HEK293T (cell line): Measurements from ENCODE around the gene KCTD10.

ENCODE experiments used
- CTCF ChIA-PET: fragments of 350-600 bp; formaldehyde crosslinking; extraction: SDS; loops from one replicate; lab custom pipeline; 2021; ENCODE audit warnings: antibody characterized with exemption, inconsistent platforms; lab: Yijun Ruan, JAX
- POLR2A ChIA-PET: fragments of 350-600 bp; formaldehyde crosslinking; extraction: SDS; loops from one replicate; lab custom pipeline; 2020; ENCODE audit warnings: antibody characterized with exemption, inconsistent platforms; lab: Yijun Ruan, JAX
- DNase-seq: peaks from one replicate; pipeline ENCODE4 v3.0.0; 2012; ENCODE audit warnings: mixed read lengths; ENCODE audit errors: extremely low spot score
- ARNT ChIP-seq: fragments of 450-650 bp; IDR thresholded peaks from 2 replicates; pipeline ENCODE4 v1.6.1; 2017; ENCODE audit warnings: mild to moderate bottlenecking
- BHLHE40 ChIP-seq: fragments of 450-650 bp; IDR thresholded peaks from 2 replicates; pipeline ENCODE4 v1.6.1; 2016; ENCODE audit warnings: mild to moderate bottlenecking, moderate library complexity, borderline replicate concordance
- CTBP1 ChIP-seq: fragments of 450-650 bp; IDR thresholded peaks from 2 replicates; pipeline ENCODE4 v1.6.1; 2016; ENCODE audit warnings: borderline replicate concordance
- ELF4 ChIP-seq: fragments of 450-650 bp; IDR thresholded peaks from 2 replicates; pipeline ENCODE4 v1.6.1; 2017; ENCODE audit warnings: antibody characterized with exemption
- FOXA1 ChIP-seq: fragments of 450-650 bp; IDR thresholded peaks from 2 replicates; pipeline ENCODE4 v1.6.1; 2016; ENCODE audit warnings: mild to moderate bottlenecking
- FOXK2 ChIP-seq: fragments of 450-650 bp; IDR thresholded peaks from 2 replicates; pipeline ENCODE4 v1.6.1; 2016; ENCODE audit warnings: mild to moderate bottlenecking
- FOXM1 ChIP-seq: fragments of 450-650 bp; IDR thresholded peaks from 2 replicates; pipeline ENCODE4 v1.6.1; 2017; ENCODE audit warnings: mild to moderate bottlenecking, borderline replicate concordance
- HDGF ChIP-seq: fragments of 450-650 bp; IDR thresholded peaks from 2 replicates; pipeline ENCODE4 v1.6.1; 2017; ENCODE audit warnings: antibody characterized with exemption, borderline replicate concordance
- L3MBTL2 ChIP-seq: fragments of 450-650 bp; conservative IDR thresholded peaks from 2 replicates; pipeline ENCODE4 v1.6.1; 2016; ENCODE audit warnings: mild to moderate bottlenecking
- LEF1 ChIP-seq: fragments of 450-650 bp; IDR thresholded peaks from 2 replicates; pipeline ENCODE4 v1.6.1; 2017; ENCODE audit warnings: mild to moderate bottlenecking, borderline replicate concordance
- NFRKB ChIP-seq: fragments of 450-650 bp; IDR thresholded peaks from 2 replicates; pipeline ENCODE4 v1.6.1; 2016; ENCODE audit warnings: mild to moderate bottlenecking, moderate library complexity
- PKNOX1 ChIP-seq: fragments of 450-650 bp; IDR thresholded peaks from 2 replicates; pipeline ENCODE4 v1.6.1; 2016
- SP1 ChIP-seq: fragments of 450-650 bp; IDR thresholded peaks from 2 replicates; pipeline ENCODE4 v1.6.1; 2017
- SUZ12 ChIP-seq: fragments of 450-650 bp; IDR thresholded peaks from 2 replicates; pipeline ENCODE4 v1.6.1; 2016; ENCODE audit warnings: mild to moderate bottlenecking
- TARDBP ChIP-seq: fragments of 450-650 bp; IDR thresholded peaks from 2 replicates; pipeline ENCODE4 v1.6.1; 2016
- ZNF384 ChIP-seq: fragments of 450-650 bp; IDR thresholded peaks from 2 replicates; pipeline ENCODE4 v1.6.1; 2016

Gene KCTD10

GRCh38 chr12:109449845-109450532 is 27.1 kb downstream of the KCTD10 start:
- DNase-seq, result no peak
- CTCF ChIA-PET, result interaction anchor here (1.3 kb wide), 1 partner anchor 22 kb away, joined by 5 read pairs; no protein-coding TSS in a partner anchor

GRCh38 chr12:109448707-109449390 is 28.3 kb downstream of the KCTD10 start:
- no peak for DNase-seq
- TF ChIP-seq NFRKB (no peak), SUZ12 (no peak), FOXA1 (no peak), L3MBTL2 (no peak), BHLHE40 (no peak), CTBP1 (no peak), LEF1 (no peak), SP1 (no peak), ARNT (no peak), ZNF384 (no peak), ELF4 (no peak), HDGF (no peak), FOXK2 (no peak), PKNOX1 (no peak), TARDBP (no peak), FOXM1 (no peak)
- CTCF ChIA-PET, result no interaction called here
- POLR2A ChIA-PET, result interaction anchor here (0.6 kb wide), 1 partner anchor 1406 kb away, joined by 4 read pairs; no protein-coding TSS in a partner anchor

More at GRCh38 chr12:109449845-109450532, 27.1 kb downstream of the KCTD10 start:
- TF ChIP-seq HDGF, result no peak
- no peak for TF ChIP-seq NFRKB
- no peak for TF ChIP-seq FOXK2
- no peak for TF ChIP-seq LEF1
- TF ChIP-seq SUZ12, result no peak
- TF ChIP-seq ARNT, result no peak
- no peak for TF ChIP-seq BHLHE40
- no peak for TF ChIP-seq CTBP1
- no peak for TF ChIP-seq SP1
- no peak for TF ChIP-seq ELF4
- no peak for TF ChIP-seq FOXM1
- TF ChIP-seq PKNOX1, result no peak
- TF ChIP-seq TARDBP, result no peak
- TF ChIP-seq ZNF384, result no peak
- no peak for TF ChIP-seq FOXA1
- TF ChIP-seq L3MBTL2, result no peak
- POLR2A ChIA-PET, result no interaction called here

GRCh38 chr12:109448272-109448671 is 28.8 kb downstream of the KCTD10 start:
- TF ChIP-seq HDGF (no peak), PKNOX1 (no peak), ARNT (no peak), SUZ12 (no peak), TARDBP (no peak), FOXM1 (no peak), FOXK2 (no peak), FOXA1 (no peak), ZNF384 (no peak), SP1 (no peak), L3MBTL2 (no peak)

GRCh38 chr12:109447482-109447881 is 29.6 kb downstream of the KCTD10 start:
- POLR2A ChIA-PET, result no interaction called here
- DNase-seq, result no peak
- CTCF ChIA-PET, result no interaction called here
- TF ChIP-seq LEF1 (no peak), FOXA1 (no peak)

More at GRCh38 chr12:109448272-109448671, 28.8 kb downstream of the KCTD10 start:
- ChIA-PET POLR2A (interaction anchor here (0.6 kb wide), 1 partner anchor 1405 kb away, joined by 4 read pairs; no protein-coding TSS in a partner anchor), CTCF (no interaction called here)
- no peak for DNase-seq

GRCh38 chr12:109446869-109447268 is 30.2 kb downstream of the KCTD10 start:
- CTCF ChIA-PET, result no interaction called here
- no peak for TF ChIP-seq HDGF
- TF ChIP-seq SUZ12, result no peak
- TF ChIP-seq TARDBP, result no peak
- no peak for TF ChIP-seq LEF1
- no peak for TF ChIP-seq FOXK2
- no peak for TF ChIP-seq BHLHE40
- TF ChIP-seq NFRKB, result no peak
- POLR2A ChIA-PET, result no interaction called here
- no peak for DNase-seq

- TF ChIP-seq SP1, result no peak
- TF ChIP-seq CTBP1, result no peak
- no peak for TF ChIP-seq FOXA1
- no peak for TF ChIP-seq NFRKB
- no peak for TF ChIP-seq FOXK2
- TF ChIP-seq BHLHE40, result no peak
- no peak for TF ChIP-seq LEF1
- TF ChIP-seq FOXM1, result no peak
- TF ChIP-seq ARNT, result no peak
- TF ChIP-seq SUZ12, result no peak
- TF ChIP-seq ELF4, result no peak
- ChIA-PET CTCF (no interaction called here), POLR2A (no interaction called here)
- DNase-seq, result no peak
Measured at GRCh38 chr12:109445191-109445609, 31.9 kb downstream of the KCTD10 start.
